GM12892 (cell line): ENCODE results near the gene KLHL6. TPM values are rescaled to one million over a fixed set of nuclear protein-coding genes. Genes with fewer than 3 reads are reported as not detected.

ENCODE experiments used
- DNase-seq: peaks from one replicate; pipeline ENCODE4 v3.0.0; 2011; ENCODE audit not compliant: insufficient read length
- FAIRE-seq: peaks from 2 replicates; lab custom pipeline; 2011; peaks lifted over from hg19 to GRCh38; lab: Jason Lieb, UNC
- POLR2A ChIP-seq: IDR thresholded peaks from 2 replicates; pipeline ENCODE4 v1.6.1; 2011; ENCODE audit warnings: low read depth, low read length, control low read depth
- POLR2AphosphoS5 ChIP-seq: IDR thresholded peaks from 2 replicates; pipeline ENCODE4 v1.6.1; 2011; ENCODE audit warnings: low read depth, low read length, control low read depth
- TAF1 ChIP-seq: IDR thresholded peaks from 2 replicates; pipeline ENCODE4 v1.6.1; 2011; ENCODE audit warnings: low read depth, mild to moderate bottlenecking, control low read depth, low read length, borderline replicate concordance
- polyA plus RNA-seq: library from polyadenylated mRNA; unstranded; fragments of >200 nt; gene quantifications from one replicate; pipeline ENCODE4 v1.2.1, GENCODE V29; 2012; ENCODE audit warnings: missing spikeins, inconsistent platforms; ENCODE audit not compliant: missing spikeins

KLHL6 gene, protein sequence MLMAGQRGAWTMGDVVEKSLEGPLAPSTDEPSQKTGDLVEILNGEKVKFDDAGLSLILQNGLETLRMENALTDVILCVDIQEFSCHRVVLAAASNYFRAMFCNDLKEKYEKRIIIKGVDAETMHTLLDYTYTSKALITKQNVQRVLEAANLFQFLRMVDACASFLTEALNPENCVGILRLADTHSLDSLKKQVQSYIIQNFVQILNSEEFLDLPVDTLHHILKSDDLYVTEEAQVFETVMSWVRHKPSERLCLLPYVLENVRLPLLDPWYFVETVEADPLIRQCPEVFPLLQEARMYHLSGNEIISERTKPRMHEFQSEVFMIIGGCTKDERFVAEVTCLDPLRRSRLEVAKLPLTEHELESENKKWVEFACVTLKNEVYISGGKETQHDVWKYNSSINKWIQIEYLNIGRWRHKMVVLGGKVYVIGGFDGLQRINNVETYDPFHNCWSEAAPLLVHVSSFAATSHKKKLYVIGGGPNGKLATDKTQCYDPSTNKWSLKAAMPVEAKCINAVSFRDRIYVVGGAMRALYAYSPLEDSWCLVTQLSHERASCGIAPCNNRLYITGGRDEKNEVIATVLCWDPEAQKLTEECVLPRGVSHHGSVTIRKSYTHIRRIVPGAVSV
- polyA plus RNA-seq = 13.2 TPM

DNA sequence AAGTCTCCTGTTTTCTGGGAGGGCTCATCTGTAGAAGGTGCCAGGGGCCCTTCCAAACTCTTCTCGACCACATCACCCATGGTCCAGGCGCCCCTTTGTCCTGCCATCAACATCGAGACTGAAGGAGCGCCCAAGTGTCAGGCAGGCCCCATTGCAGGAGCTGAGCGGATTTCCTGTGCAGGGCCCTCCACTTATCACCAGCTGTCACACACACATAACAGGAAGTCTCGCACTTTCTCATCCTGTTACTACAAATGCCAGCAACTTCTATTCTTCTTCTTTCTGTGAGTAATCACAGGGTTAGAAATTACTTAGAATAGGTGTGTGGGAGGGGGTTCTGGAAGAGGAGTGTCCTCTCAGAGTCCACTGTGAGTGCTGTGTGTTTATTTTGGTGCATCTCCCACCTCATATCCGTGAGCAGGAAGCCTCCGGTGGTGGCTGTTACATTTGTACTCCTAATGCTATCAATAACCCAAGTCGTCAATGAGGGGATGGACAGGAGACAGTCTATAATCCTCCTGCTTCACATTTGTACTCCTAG is at the start of gene KLHL6:
Gene KLHL6 (minus strand): TSS at position 166 of the 541 bp plus-strand sequence. CDS start 53 bp downstream, at position 113.
- DNase-seq (peak; percentile 58), FAIRE-seq (peak; percentile 96)
- TF ChIP-seq POLR2AphosphoS5 (peak; percentile 78), POLR2A (peak; percentile 80), TAF1 (no peak)

DNA sequence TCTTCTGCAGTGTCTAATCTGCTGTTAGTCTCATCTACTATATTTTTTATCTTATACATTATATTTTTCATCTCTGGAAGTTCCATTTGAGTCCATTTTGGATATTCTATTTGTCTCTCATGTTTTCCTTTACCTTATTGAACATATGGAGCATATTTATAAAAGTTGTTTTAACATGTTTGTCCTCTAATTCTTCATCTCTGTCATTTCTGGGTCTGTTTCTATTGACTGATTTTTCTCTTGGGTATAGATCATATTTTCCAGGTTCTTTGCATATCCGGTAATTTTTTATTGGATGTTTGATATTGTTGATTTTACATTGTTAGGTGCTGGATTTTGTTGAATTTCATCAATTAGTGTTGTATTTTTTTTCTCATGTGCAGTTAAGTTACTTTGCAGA is 42.5 kb upstream of the KLHL6 start:
- TF ChIP-seq POLR2AphosphoS5 (no peak), POLR2A (no peak), TAF1 (no peak)
- FAIRE-seq = no peak
- DNase-seq = no peak

DNA sequence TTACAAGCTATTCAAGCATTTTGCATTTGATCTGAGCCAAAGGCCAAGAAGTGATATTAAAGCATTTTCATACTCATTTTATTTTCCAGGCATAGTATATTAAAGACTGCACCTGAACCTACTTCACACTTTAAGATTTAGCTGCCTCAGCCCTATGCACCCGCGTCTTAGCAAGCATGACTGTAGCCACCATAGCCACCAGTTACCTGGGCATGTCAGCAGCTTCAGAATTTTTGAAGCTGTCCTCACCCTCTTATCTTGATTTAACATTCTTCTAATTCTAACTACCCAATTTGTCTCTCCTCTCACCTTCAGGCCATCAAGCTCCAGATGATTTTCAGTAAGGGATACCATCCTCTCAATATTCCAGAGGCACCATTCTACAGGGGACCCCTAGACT is 39.1 kb upstream of the KLHL6 start:
- TF ChIP-seq TAF1 (no peak), POLR2A (no peak), POLR2AphosphoS5 (no peak)
- FAIRE-seq (no peak), DNase-seq (no peak)

DNA sequence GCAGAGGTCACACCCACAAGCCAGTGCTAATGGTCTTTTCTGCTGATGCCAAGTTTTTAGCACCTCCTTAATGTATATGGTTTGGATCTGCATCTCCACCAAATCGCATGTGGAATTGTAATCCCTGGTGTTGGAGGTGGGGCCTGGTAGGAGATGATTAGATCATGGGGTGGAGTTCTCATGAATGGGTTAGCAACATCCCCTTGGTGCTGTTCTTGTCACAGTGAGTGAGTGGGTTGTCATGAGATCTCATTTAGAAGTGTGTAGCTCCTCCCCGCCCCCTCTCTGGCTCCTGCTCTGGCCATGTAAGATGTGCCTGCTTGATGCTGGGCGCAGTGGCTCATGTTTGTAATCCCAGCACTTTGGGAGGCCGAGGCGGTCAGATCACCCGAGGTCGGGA is 37.3 kb upstream of the KLHL6 start:
- TF ChIP-seq POLR2A (no peak), TAF1 (no peak), POLR2AphosphoS5 (no peak)
- FAIRE-seq (no peak), DNase-seq (no peak)

DNA sequence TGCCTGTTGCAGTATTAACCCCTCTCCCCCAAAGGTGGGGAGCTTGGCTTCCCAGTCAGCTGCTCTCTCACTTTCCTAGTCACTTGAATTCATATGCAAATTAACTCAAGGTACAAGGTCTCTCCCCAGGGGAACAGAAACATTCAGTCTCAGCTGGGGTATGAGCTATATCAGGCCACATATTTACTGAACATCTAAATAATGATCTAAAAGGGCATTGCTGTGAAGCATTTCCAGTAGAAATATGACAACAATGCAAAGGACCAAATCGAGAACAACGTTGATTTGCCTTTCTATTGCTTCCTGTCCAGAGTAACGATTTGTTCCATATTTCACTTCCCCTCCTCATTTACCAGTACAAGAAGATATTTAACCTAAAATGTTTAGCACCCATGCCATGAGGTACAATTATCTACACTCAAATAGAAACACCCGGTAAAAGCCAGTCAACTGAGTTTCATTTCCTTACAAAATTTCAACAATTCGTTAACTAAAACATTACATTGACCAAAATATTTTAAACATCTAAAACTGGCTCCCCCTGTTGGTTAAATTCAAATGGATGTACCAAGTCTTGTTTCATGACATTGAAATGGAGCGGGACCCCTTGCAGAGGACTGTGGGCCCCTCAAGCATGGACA is 36.5 kb upstream of the KLHL6 start:
- DNase-seq (peak; percentile 27), FAIRE-seq (peak; percentile 81)
- TF ChIP-seq POLR2AphosphoS5 (no peak), POLR2A (no peak), TAF1 (no peak)

DNA sequence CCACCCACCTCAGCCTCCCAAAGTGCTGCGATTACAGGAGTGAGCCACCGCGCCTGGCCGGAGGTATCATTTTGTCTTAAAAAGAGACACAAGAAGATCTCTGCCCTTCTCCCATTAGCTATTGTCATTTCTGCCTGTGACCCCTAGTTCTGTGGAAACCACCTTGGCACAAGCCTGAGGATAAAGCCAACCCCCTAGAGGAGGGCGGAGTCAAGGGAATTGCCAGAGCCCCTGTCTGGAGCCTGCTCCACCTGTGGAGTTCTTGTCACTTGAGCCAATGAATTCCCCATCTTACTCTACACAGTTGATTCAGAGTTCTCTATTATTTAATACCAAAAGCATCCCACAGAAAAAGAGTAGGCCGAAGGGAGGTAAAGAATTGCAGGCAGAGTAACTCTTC is 34.9 kb upstream of the KLHL6 start:
- FAIRE-seq (no peak), DNase-seq (no peak)

DNA sequence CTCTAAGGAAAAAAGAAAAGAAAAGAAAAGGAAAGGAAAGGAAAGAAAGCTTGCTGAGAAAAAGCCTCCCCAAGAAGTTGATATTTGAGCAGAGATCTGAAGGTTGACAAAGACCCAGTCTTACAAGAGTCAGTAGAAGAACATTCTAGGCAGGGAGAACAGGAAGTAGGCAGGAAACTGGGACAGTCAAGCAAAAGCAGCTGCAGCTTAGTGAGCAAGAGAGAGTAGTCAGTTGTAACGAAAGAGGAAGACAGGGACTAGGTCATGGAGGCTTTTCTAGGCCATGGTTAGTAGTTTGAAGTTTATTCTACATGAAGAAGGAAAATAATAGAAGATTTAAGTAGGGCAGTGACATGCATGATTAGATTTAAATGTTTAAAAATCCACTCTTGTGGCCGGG is 31.8 kb upstream of the KLHL6 start:
- TF ChIP-seq POLR2A = no peak
- TF ChIP-seq TAF1 = no peak
- TF ChIP-seq POLR2AphosphoS5 = no peak
- FAIRE-seq = no peak
- DNase-seq = no peak

More for the DNA sequence above, 34.9 kb upstream of the KLHL6 start:
- no peak for TF ChIP-seq POLR2A
- TF ChIP-seq TAF1 = no peak
- no peak for TF ChIP-seq POLR2AphosphoS5

DNA sequence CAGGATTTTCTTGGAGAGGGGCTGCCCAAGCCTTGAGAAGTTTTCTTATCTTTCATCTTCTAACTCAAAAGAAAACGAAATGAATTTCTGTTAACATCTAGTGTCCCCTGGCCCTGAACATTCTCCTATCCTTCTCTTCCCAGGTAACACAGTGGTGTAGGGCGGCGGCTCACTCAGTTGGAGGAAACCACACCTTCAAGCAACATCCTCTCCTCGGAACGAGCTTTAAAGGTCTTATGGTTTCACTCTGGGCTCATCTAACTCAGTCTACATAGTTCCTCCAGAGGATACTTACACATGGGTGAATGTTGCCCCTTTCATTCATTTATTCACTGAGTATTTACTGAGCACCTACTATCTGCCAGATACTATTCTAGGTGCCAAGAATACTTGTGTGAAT is 31.0 kb upstream of the KLHL6 start:
- no peak for FAIRE-seq
- DNase-seq = no peak
- TF ChIP-seq POLR2AphosphoS5 (no peak), TAF1 (no peak), POLR2A (no peak)

DNA sequence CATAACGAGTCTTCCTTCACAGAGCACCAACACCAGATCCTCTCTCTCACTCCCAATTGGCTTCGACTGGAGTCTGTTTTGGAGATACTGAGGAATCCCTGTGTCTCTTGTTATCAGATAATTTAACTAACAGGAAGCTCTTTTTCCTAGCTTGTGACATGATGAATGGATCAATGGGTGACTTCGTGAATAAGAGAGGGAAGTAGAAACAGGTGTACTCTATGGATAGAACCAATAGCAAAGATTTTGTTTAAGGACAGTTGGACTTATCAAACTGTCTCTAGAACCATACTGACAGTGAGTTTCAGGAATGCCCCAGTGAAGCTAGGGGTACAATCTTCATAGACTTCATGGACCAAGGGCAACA is 29.4 kb upstream of the KLHL6 start:
- TF ChIP-seq POLR2AphosphoS5 (no peak), POLR2A (no peak), TAF1 (no peak)
- FAIRE-seq (no peak), DNase-seq (no peak)

DNA sequence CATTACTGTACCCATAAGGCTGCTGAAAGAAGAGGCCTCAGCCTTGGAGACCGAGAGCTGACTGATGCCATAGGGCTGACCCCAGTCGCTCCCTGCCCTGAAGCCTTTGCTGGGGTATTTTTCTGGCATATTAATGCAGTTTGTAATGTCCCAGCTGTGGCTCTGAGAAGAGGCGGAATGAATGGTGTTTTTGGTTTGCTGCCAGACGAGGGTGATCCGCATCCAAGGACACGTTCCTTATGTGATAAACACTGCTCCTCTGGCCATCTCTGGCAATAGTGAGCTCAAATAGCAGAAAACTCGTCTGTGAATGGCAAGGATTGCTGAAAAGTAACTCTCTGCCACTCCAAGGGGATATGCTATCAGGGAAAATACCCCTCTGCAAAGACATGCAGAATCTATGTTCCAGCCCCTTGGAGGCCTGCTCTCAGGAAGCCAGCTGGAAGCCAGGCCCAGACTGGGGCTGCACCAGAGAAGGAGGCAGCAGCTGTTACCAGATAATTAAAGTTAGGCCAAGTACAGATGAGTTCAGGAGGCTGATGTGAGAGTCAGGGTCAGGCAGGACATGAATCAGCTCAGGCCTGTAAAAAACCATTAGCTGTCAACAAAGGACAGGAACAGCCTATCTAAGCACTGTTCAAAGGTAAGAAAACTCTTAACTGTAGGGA is 28.9 kb upstream of the KLHL6 start:
- no peak for FAIRE-seq
- DNase-seq = no peak
- no peak for TF ChIP-seq POLR2A
- TF ChIP-seq POLR2AphosphoS5 = no peak
- TF ChIP-seq TAF1 = no peak
